SK-N-SH (cell line): ENCODE results near the gene CATSPER3. TPM values are rescaled to one million over a fixed set of nuclear protein-coding genes. Genes with fewer than 3 reads are reported as not detected.

Experiments
- CTCF ChIA-PET: fragments of 300-600, 350-600 bp; formaldehyde crosslinking; extraction: SDS; loops from one replicate; lab custom pipeline; 2021; lab: Yijun Ruan, JAX
- POLR2A ChIA-PET: fragments of 350-600 bp; sonication (Branson Sonifier 250); formaldehyde crosslinking; extraction: SDS; loops from one replicate; lab custom pipeline; 2020; ENCODE audit warnings: antibody characterized with exemption, inconsistent platforms; lab: Yijun Ruan, JAX
- DNase-seq: peaks from one replicate; pipeline ENCODE4 v3.0.0; 2012
- H2AFZ ChIP-seq: fragments of 200-600 bp; sonication (generic); 2 replicates; pipeline ENCODE4 v1.8.1; 2016; ENCODE audit warnings: antibody characterized with exemption, mild to moderate bottlenecking, low read depth
- H3F3A ChIP-seq: fragments of 200-600 bp; sonication (generic); replicated peaks from 2 replicates; pipeline ENCODE3; 2016; ENCODE audit warnings: antibody characterized with exemption, mild to moderate bottlenecking; ENCODE audit not compliant: insufficient read depth
- H3K27ac ChIP-seq, 2 experiments: fragments of 200-500 bp in 1 of 2; fragments of 200-600 bp in 1 of 2; sonication (Bioruptor generic) in 1 of 2; sonication (generic), shearing (Covaris generic) in 1 of 2; 2 replicates each; pipeline versions ENCODE4 v1.5.1 to v1.6.1; 2014 to 2016; ENCODE audit warnings: low read depth in 2 of 2, inconsistent platforms in 1 of 2, low read length in 1 of 2, mild to moderate bottlenecking in 1 of 2, mixed read lengths in 1 of 2
- H3K27me3 ChIP-seq: fragments of 200-600 bp; sonication (generic), shearing (Covaris generic); 2 replicates; pipeline ENCODE4 v1.6.1; 2016; ENCODE audit warnings: mixed run types; ENCODE audit not compliant: insufficient read depth
- H3K36me3 ChIP-seq, 2 experiments: fragments of 200-500 bp in 1 of 2; fragments of 200-600 bp in 1 of 2; sonication (Bioruptor generic) in 1 of 2; sonication (generic) in 1 of 2; replicated peaks in 1 of 2; 2 replicates each; pipeline versions ENCODE3 to v1.5.1; 2014 to 2016; ENCODE audit warnings: low read length in 1 of 2, mild to moderate bottlenecking in 1 of 2; ENCODE audit not compliant: insufficient read depth in 2 of 2, control insufficient read depth in 1 of 2
- H3K4me1 ChIP-seq, 2 experiments: fragments of 200-500 bp in 1 of 2; fragments of 200-600 bp in 1 of 2; sonication (Bioruptor generic) in 1 of 2; sonication (generic), shearing (Covaris generic) in 1 of 2; 2 replicates each; pipeline versions ENCODE4 v1.5.1 to v1.6.1; 2014 to 2016; ENCODE audit warnings: low read depth in 1 of 2, low read length in 1 of 2, mixed run types in 1 of 2; ENCODE audit not compliant: insufficient read depth in 2 of 2, control insufficient read depth in 1 of 2
- H3K4me2 ChIP-seq: fragments of 200-600 bp; sonication (generic), shearing (Covaris generic); 2 replicates; pipeline ENCODE4 v1.6.1; 2017; ENCODE audit warnings: mixed run types
- H3K4me3 ChIP-seq, 2 experiments: fragments of 200-500 bp in 1 of 2; fragments of 200-600 bp in 1 of 2; sonication (Bioruptor generic) in 1 of 2; sonication (generic), shearing (Covaris generic) in 1 of 2; 2 replicates each; pipeline versions ENCODE4 v1.5.1 to v1.8.1; 2014 to 2016; ENCODE audit warnings: low read depth in 2 of 2, inconsistent platforms in 1 of 2, low read length in 1 of 2, mild to moderate bottlenecking in 1 of 2, mixed read lengths in 1 of 2, moderate library complexity in 1 of 2
- H3K79me2 ChIP-seq: fragments of 200-600 bp; sonication (generic); 2 replicates; pipeline ENCODE4 v1.8.1; 2017; ENCODE audit warnings: mild to moderate bottlenecking; ENCODE audit not compliant: insufficient read depth
- H3K9ac ChIP-seq: fragments of 200-600 bp; sonication (generic); 2 replicates; pipeline ENCODE4 v1.6.1; 2017; ENCODE audit warnings: mixed run types
- H3K9me2 ChIP-seq: fragments of 200-600 bp; sonication (generic); 2 replicates; pipeline ENCODE4 v1.6.1; 2017; ENCODE audit warnings: mixed run types
- H3K9me3 ChIP-seq: fragments of 200-600 bp; sonication (generic); 2 replicates; pipeline ENCODE4 v1.6.1; 2017; ENCODE audit warnings: mixed run types, mild to moderate bottlenecking, moderate library complexity
- H4K20me1 ChIP-seq: fragments of 200-600 bp; sonication (generic); 2 replicates; pipeline ENCODE4 v1.6.1; 2017; ENCODE audit warnings: mild to moderate bottlenecking, mixed run types; ENCODE audit not compliant: insufficient read depth
- CHD2 ChIP-seq: fragments of 150-350 bp; IDR thresholded peaks from 2 replicates; pipeline ENCODE4 v1.6.1; 2018; ENCODE audit warnings: low read length; ENCODE audit not compliant: partially characterized antibody
- EP300 ChIP-seq, 2 experiments: IDR thresholded peaks; 2 replicates each; pipeline versions ENCODE4 v1.4.0 to v1.6.1; 2012; ENCODE audit warnings: borderline replicate concordance in 1 of 2, low read depth in 1 of 2, low read length in 1 of 2
- EZH2phosphoT487 ChIP-seq: fragments of 200-600 bp; sonication (generic); IDR thresholded peaks from 2 replicates; pipeline ENCODE4 v1.6.1; 2017; ENCODE audit warnings: low read depth, mixed run types, mild to moderate bottlenecking, antibody characterized with exemption, moderate library complexity, borderline replicate concordance
- FOSL2 ChIP-seq: IDR thresholded peaks from 2 replicates; pipeline ENCODE4 v1.4.0; 2012; ENCODE audit warnings: low read depth, mild to moderate bottlenecking, moderate library complexity, borderline replicate concordance
- FOXM1 ChIP-seq: IDR thresholded peaks from 2 replicates; pipeline ENCODE4 v1.4.0; 2012; ENCODE audit warnings: low read depth, mild to moderate bottlenecking
- GABPA ChIP-seq: IDR thresholded peaks from 2 replicates; pipeline ENCODE4 v1.4.0; 2012; ENCODE audit warnings: low read depth, mild to moderate bottlenecking
- GATA2 ChIP-seq: sonication (generic); formaldehyde crosslinking; IDR thresholded peaks from 2 replicates; pipeline ENCODE4 v1.5.0; 2020; ENCODE audit warnings: mild to moderate bottlenecking, missing genetic modification reagents
- JUND ChIP-seq: IDR thresholded peaks from 2 replicates; pipeline ENCODE4 v1.4.0; 2012
- MEF2A ChIP-seq: IDR thresholded peaks from 2 replicates; pipeline ENCODE4 v1.4.0; 2012; ENCODE audit warnings: low read depth, borderline replicate concordance
- NFIC ChIP-seq: IDR thresholded peaks from 2 replicates; pipeline ENCODE4 v1.4.0; 2012; ENCODE audit warnings: borderline replicate concordance
- NRF1 ChIP-seq: IDR thresholded peaks from 2 replicates; pipeline ENCODE4 v1.6.1; 2012; ENCODE audit warnings: low read depth, mild to moderate bottlenecking, low read length
- POLR2AphosphoS5 ChIP-seq: IDR thresholded peaks from 2 replicates; pipeline ENCODE4 v1.6.1; 2012; ENCODE audit warnings: low read depth, low read length
- RAD21 ChIP-seq: IDR thresholded peaks from 2 replicates; pipeline ENCODE4 v1.6.1; 2012; ENCODE audit warnings: mild to moderate bottlenecking, low read length
- RFX5 ChIP-seq: IDR thresholded peaks from 2 replicates; pipeline ENCODE4 v1.6.1; 2012; ENCODE audit warnings: mild to moderate bottlenecking, improper control_type of control experiment, low read length
- SIN3A ChIP-seq: IDR thresholded peaks from 2 replicates; pipeline ENCODE4 v1.6.1; 2012; ENCODE audit warnings: low read depth, mild to moderate bottlenecking, low read length, moderate library complexity, borderline replicate concordance
- SMC3 ChIP-seq: IDR thresholded peaks from 2 replicates; pipeline ENCODE4 v1.6.1; 2012; ENCODE audit warnings: low read depth, low read length, improper control_type of control experiment
- TCF12 ChIP-seq: IDR thresholded peaks from 2 replicates; pipeline ENCODE4 v1.4.0; 2012
- WGBS: methylation state at CpG from one replicate; pipeline ENCODE4 v1.1.6; 2017; ENCODE audit warnings: low lambda C conversion rate; 5-methylcytosine and 5-hydroxymethylcytosine counted together
- polyA plus RNA-seq, 3 experiments: library from polyadenylated mRNA; depleted of rRNA; stranded (reverse); fragments of >200 nt; gene quantifications; 2 replicates each; pipeline ENCODE4 v1.2.3, GENCODE V29; 2012
- TF ChIP-seq, protein P1 (sequence below): IDR thresholded peaks from 2 replicates; pipeline ENCODE4 v1.6.1; 2012; ENCODE audit warnings: mild to moderate bottlenecking, low read depth, low read length, moderate library complexity
- TF ChIP-seq, protein P2 (sequence below): IDR thresholded peaks from 2 replicates; pipeline ENCODE4 v1.4.0; 2012; ENCODE audit warnings: low read depth
- TF ChIP-seq, protein P3 (sequence below): IDR thresholded peaks from 2 replicates; pipeline ENCODE4 v1.4.0; 2012; ENCODE audit warnings: low read depth, borderline replicate concordance
- TF ChIP-seq, protein P4 (sequence below): fragments of 200-600 bp; sonication (generic); IDR thresholded peaks from 2 replicates; pipeline ENCODE4 v1.6.1; 2017; ENCODE audit warnings: antibody characterized with exemption, mild to moderate bottlenecking, moderate library complexity

The CATSPER3 gene
- polyA plus RNA-seq, 1 of the 3 experiments (the other 2 are of a cell fraction), result 0.26 TPM

DNA sequence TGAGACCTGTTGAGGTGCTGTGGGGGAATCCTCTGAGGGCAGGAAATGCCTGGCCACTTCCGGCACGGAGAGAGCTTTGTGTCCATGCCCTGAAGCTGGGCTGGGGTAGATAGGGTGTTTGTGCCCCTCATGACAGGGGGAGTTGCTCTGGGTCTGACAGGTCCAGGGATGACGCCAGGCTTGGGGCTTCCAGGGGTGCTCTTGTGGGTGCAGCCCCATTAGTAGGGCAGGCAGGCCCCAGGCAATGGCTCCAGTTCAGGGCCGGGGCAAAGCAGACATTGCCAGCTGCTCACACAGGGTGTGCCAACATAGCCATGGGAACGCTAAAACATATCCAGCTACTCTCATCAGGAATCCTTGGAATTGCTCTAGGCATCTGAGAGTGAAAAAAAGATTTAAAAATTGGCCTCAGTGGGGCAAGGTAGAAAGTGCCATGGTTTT, 45.3 kb downstream of the CATSPER3 start:
- 68% methylated on average over 5 of the region's 5 CpGs for WGBS
- Histone ChIP-seq H4K20me1 (no peaks in the 10 kb centered on the region), H3K79me2 (no peaks in the 10 kb centered on the region), H3K4me1 (no peaks in the 10 kb centered on the region; a peak in 1 of 4 replicates), H3K9me3 (no peaks in the 10 kb centered on the region), H3K4me2 (no peak overlapping the region), H2AFZ (no peak overlapping the region), H3K36me3 (no peaks in the 10 kb centered on the region), H3K9ac (no peak overlapping the region), H3F3A (no peaks in the 10 kb centered on the region), H3K27me3 (no peaks in the 10 kb centered on the region; the same call in 1 of the 2 replicates), H3K9me2 (no peaks in the 10 kb centered on the region), H3K4me3 (no peak overlapping the region), H3K27ac (no peak overlapping the region)
- DNase-seq, result no peak
- CTCF ChIA-PET, result interaction anchor here (1.3 to 2.0 kb wide), 2 partner anchors 13 to 108 kb away, joined by 4 read pairs; partner anchors contain the start of gene PCBD2
- POLR2A ChIA-PET, result no interaction called here
- TF ChIP-seq, protein P1, sequence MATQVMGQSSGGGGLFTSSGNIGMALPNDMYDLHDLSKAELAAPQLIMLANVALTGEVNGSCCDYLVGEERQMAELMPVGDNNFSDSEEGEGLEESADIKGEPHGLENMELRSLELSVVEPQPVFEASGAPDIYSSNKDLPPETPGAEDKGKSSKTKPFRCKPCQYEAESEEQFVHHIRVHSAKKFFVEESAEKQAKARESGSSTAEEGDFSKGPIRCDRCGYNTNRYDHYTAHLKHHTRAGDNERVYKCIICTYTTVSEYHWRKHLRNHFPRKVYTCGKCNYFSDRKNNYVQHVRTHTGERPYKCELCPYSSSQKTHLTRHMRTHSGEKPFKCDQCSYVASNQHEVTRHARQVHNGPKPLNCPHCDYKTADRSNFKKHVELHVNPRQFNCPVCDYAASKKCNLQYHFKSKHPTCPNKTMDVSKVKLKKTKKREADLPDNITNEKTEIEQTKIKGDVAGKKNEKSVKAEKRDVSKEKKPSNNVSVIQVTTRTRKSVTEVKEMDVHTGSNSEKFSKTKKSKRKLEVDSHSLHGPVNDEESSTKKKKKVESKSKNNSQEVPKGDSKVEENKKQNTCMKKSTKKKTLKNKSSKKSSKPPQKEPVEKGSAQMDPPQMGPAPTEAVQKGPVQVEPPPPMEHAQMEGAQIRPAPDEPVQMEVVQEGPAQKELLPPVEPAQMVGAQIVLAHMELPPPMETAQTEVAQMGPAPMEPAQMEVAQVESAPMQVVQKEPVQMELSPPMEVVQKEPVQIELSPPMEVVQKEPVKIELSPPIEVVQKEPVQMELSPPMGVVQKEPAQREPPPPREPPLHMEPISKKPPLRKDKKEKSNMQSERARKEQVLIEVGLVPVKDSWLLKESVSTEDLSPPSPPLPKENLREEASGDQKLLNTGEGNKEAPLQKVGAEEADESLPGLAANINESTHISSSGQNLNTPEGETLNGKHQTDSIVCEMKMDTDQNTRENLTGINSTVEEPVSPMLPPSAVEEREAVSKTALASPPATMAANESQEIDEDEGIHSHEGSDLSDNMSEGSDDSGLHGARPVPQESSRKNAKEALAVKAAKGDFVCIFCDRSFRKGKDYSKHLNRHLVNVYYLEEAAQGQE, result no peak
- TF ChIP-seq MEF2A (no peak), EP300 (IDR thresholded peaks at IDR 0.05; ENCODE audit: borderline replicate concordance in 1 of 2, low read depth in 1 of 2, low read length in 1 of 2) (no peak), CHD2 (no peak), FOSL2 (no peak), SIN3A (no peak), RAD21 (no peak)
- TF ChIP-seq, protein P2, sequence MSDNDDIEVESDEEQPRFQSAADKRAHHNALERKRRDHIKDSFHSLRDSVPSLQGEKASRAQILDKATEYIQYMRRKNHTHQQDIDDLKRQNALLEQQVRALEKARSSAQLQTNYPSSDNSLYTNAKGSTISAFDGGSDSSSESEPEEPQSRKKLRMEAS, result no peak
- TF ChIP-seq, protein P3, sequence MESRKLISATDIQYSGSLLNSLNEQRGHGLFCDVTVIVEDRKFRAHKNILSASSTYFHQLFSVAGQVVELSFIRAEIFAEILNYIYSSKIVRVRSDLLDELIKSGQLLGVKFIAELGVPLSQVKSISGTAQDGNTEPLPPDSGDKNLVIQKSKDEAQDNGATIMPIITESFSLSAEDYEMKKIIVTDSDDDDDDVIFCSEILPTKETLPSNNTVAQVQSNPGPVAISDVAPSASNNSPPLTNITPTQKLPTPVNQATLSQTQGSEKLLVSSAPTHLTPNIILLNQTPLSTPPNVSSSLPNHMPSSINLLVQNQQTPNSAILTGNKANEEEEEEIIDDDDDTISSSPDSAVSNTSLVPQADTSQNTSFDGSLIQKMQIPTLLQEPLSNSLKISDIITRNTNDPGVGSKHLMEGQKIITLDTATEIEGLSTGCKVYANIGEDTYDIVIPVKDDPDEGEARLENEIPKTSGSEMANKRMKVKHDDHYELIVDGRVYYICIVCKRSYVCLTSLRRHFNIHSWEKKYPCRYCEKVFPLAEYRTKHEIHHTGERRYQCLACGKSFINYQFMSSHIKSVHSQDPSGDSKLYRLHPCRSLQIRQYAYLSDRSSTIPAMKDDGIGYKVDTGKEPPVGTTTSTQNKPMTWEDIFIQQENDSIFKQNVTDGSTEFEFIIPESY, result no peak

DNA sequence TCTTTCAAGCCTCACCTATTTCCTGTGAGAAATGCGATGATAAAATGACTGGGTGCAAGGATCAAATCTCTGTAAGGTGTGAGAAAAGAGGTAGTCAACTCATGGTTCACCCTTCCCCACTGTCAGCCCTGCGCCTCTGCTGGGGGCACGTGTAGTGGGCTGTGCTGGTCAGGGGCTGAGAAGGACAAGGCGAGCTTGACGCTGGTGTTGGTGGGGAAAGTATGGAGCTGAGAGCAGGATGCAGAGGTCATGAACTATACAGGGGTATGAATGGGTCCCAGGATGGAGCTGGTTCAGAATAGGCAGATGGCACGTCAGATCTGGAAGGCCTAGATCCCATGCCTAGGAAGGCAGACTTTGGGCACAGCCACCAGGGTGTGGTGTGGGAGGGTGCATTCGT, 45.7 kb downstream of the CATSPER3 start:
- ChIA-PET CTCF (interaction anchor here (2.0 kb wide), 1 partner anchor 109 kb away, joined by 4 read pairs; the partner anchor contains the start of gene PCBD2), POLR2A (no interaction called here)
- Histone ChIP-seq H3K4me3 (no peak overlapping the region), H3K79me2 (no peaks in the 10 kb centered on the region), H3K27me3 (no peaks in the 10 kb centered on the region; the same call in 1 of the 2 replicates), H3K4me1 (no peaks in the 10 kb centered on the region; a peak in 1 of 4 replicates), H3K27ac (no peak overlapping the region), H4K20me1 (no peaks in the 10 kb centered on the region), H3K36me3 (no peaks in the 10 kb centered on the region), H3K9ac (no peak overlapping the region), H2AFZ (no peak overlapping the region), H3K4me2 (no peak overlapping the region), H3F3A (no peaks in the 10 kb centered on the region), H3K9me3 (no peaks in the 10 kb centered on the region), H3K9me2 (no peaks in the 10 kb centered on the region)
- TF ChIP-seq TCF12 (no peak), RAD21 (no peak), JUND (no peak), NRF1 (no peak), CHD2 (no peak), GABPA (no peak), NFIC (no peak), POLR2AphosphoS5 (no peak), RFX5 (no peak), EZH2phosphoT487 (no peak), EP300 (IDR thresholded peaks at IDR 0.05; ENCODE audit: borderline replicate concordance in 1 of 2, low read depth in 1 of 2, low read length in 1 of 2) (no peak), FOXM1 (no peak), GATA2 (CRISPR knock-in tag) (no peak), MEF2A (no peak), SMC3 (no peak)
- TF ChIP-seq, protein P4, sequence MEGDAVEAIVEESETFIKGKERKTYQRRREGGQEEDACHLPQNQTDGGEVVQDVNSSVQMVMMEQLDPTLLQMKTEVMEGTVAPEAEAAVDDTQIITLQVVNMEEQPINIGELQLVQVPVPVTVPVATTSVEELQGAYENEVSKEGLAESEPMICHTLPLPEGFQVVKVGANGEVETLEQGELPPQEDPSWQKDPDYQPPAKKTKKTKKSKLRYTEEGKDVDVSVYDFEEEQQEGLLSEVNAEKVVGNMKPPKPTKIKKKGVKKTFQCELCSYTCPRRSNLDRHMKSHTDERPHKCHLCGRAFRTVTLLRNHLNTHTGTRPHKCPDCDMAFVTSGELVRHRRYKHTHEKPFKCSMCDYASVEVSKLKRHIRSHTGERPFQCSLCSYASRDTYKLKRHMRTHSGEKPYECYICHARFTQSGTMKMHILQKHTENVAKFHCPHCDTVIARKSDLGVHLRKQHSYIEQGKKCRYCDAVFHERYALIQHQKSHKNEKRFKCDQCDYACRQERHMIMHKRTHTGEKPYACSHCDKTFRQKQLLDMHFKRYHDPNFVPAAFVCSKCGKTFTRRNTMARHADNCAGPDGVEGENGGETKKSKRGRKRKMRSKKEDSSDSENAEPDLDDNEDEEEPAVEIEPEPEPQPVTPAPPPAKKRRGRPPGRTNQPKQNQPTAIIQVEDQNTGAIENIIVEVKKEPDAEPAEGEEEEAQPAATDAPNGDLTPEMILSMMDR, result no peak
- WGBS, result 79% methylated on average over 7 of the region's 7 CpGs
- DNase-seq, result no peak
